Measurements from ENCODE around the gene FAM111B. TPM values are rescaled to one million over a fixed set of nuclear protein-coding genes. Genes with fewer than 3 reads are reported as not detected.
A peak's percentile ranks its signal among the peaks of the same experiment; 100 is the strongest.

Gene FAM111B
- total RNA-seq, 1 experiment from 2014 or later = 39.5 TPM

- Mint-ChIP-seq H3K36me3 (ENCODE audit: insufficient read depth, unreplicated experiment) (peaks cover 23% of the 10 kb centered on the region), H3K4me1 (ENCODE audit: low read depth, unreplicated experiment) (peaks cover 30% of the 10 kb centered on the region), H3K4me3 (ENCODE audit: low read depth, unreplicated experiment) (no peak overlapping the region), H3K27ac (ENCODE audit: unreplicated experiment) (no peak overlapping the region), H3K9me3 (ENCODE audit: low read depth, unreplicated experiment) (no peaks in the 10 kb centered on the region), H3K27me3 (ENCODE audit: unreplicated experiment) (no peaks in the 10 kb centered on the region)
- CTCF ChIA-PET = no interaction called here
- BruUV-seq (replicated peaks) = no TSS peak
- DNase-seq = no peak
- no peak for TF ChIP-seq CTCF (IDR thresholded peaks at IDR 0.05; ENCODE audit: unreplicated experiment)
- intact Hi-C loops (cut with micrococcal nuclease; ENCODE audit: unreplicated experiment) = no loop called here
Measured at GRCh38 chr11:59138643-59139042, 31.6 kb downstream of the FAM111B start.

GRCh38 chr11:59141191-59141590 lies 34.2 kb downstream of the FAM111B start:
- DNase-seq = no peak
- intact Hi-C loops (cut with micrococcal nuclease; ENCODE audit: unreplicated experiment) = loop anchor here (10.0 kb wide), 1 partner anchor 216 kb away; no protein-coding TSS in a partner anchor
- Mint-ChIP-seq H3K4me3 (ENCODE audit: low read depth, unreplicated experiment) (peak overlapping the region; percentile 97), H3K27ac (ENCODE audit: unreplicated experiment) (peak overlapping the region; percentile 93), H3K4me1 (ENCODE audit: low read depth, unreplicated experiment) (peaks cover 35% of the 10 kb centered on the region), H3K27me3 (ENCODE audit: unreplicated experiment) (no peaks in the 10 kb centered on the region), H3K9me3 (ENCODE audit: low read depth, unreplicated experiment) (no peaks in the 10 kb centered on the region), H3K36me3 (ENCODE audit: insufficient read depth, unreplicated experiment) (peaks cover 44% of the 10 kb centered on the region)
- TF ChIP-seq CTCF (IDR thresholded peaks at IDR 0.05; ENCODE audit: unreplicated experiment) = no peak
- BruUV-seq (replicated peaks) = no TSS peak
- CTCF ChIA-PET = no interaction called here

GRCh38 chr11:59141673-59142460 lies 34.8 kb downstream of the FAM111B start:
- H3K27me3 Mint-ChIP-seq (ENCODE audit: unreplicated experiment) = no peaks in the 10 kb centered on the region
- peak overlapping the region; percentile 93 for H3K27ac Mint-ChIP-seq (ENCODE audit: unreplicated experiment)
- CTCF ChIA-PET = interaction anchor here (1.0 to 1.7 kb wide), 3 partner anchors 13 to 35 kb away, joined by 3 to 12 read pairs (median 10); partner anchors contain the start of gene FAM111B
- intact Hi-C loops (cut with micrococcal nuclease; ENCODE audit: unreplicated experiment) = loop anchor here (2.0 to 10.0 kb wide), 2 partner anchors 35 to 217 kb away; partner anchors contain the start of gene FAM111B
- H3K4me1 Mint-ChIP-seq (ENCODE audit: low read depth, unreplicated experiment) = peaks cover 39% of the 10 kb centered on the region
- no peak for TF ChIP-seq CTCF (IDR thresholded peaks at IDR 0.05; ENCODE audit: unreplicated experiment)
- DNase-seq = no peak
- no peaks in the 10 kb centered on the region for H3K9me3 Mint-ChIP-seq (ENCODE audit: low read depth, unreplicated experiment)
- TSS peak; percentile 66 for BruUV-seq (replicated peaks)
- peak overlapping the region; percentile 97 for H3K4me3 Mint-ChIP-seq (ENCODE audit: low read depth, unreplicated experiment)
- peaks cover 44% of the 10 kb centered on the region for H3K36me3 Mint-ChIP-seq (ENCODE audit: insufficient read depth, unreplicated experiment)

GRCh38 chr11:59142530-59143507 lies 35.8 kb downstream of the FAM111B start, which contains the start of gene FAM111A:
Gene FAM111A (plus strand): TSS chr11:59142856. CDS start chr11:59148873, 6,017 bp downstream.
- peak; percentile 88 for DNase-seq
- TF ChIP-seq CTCF (IDR thresholded peaks at IDR 0.05; ENCODE audit: unreplicated experiment) = peak; percentile 14
- Mint-ChIP-seq H3K4me3 (ENCODE audit: low read depth, unreplicated experiment) (peak within 1 kb of the TSS; percentile 97), H3K4me1 (ENCODE audit: low read depth, unreplicated experiment) (peaks cover 48% of the 10 kb centered on the region), H3K36me3 (ENCODE audit: insufficient read depth, unreplicated experiment) (peaks cover 44% of the 10 kb centered on the region), H3K9me3 (ENCODE audit: low read depth, unreplicated experiment) (no peaks in the 10 kb centered on the region), H3K27ac (ENCODE audit: unreplicated experiment) (peak within 1 kb of the TSS; percentile 93), H3K27me3 (ENCODE audit: unreplicated experiment) (no peaks in the 10 kb centered on the region)
- TSS peak; percentile 41 for BruUV-seq (replicated peaks)
- CTCF ChIA-PET = interaction anchor here (0.6 to 1.7 kb wide), 4 partner anchors 12 to 51 kb away, joined by 3 to 12 read pairs (median 6); partner anchors contain the start of gene FAM111B
- intact Hi-C loops (cut with micrococcal nuclease; ENCODE audit: unreplicated experiment) = loop anchor here (2.0 to 10.0 kb wide), 2 partner anchors 36 to 218 kb away; partner anchors contain the start of gene FAM111B
